DOHH2 (cell line): ENCODE results near the gene BABAM2.

ENCODE experiments used
- EZH2phosphoT487 ChIP-seq: fragments of 200-600 bp; sonication (generic); IDR thresholded peaks from 2 replicates; pipeline ENCODE4 v1.6.1; 2017; ENCODE audit warnings: borderline replicate concordance, mild to moderate bottlenecking, antibody characterized with exemption, low read length, moderate library complexity, mixed read lengths
- TF ChIP-seq, protein P1 (sequence below): fragments of 200-600 bp; sonication (generic); IDR thresholded peaks from one replicate; pipeline ENCODE4 v1.5.1; 2014; ENCODE audit warnings: antibody characterized with exemption, mild to moderate bottlenecking, low read depth, low read length; ENCODE audit not compliant: poor library complexity, severe bottlenecking

- TF ChIP-seq, protein P1, sequence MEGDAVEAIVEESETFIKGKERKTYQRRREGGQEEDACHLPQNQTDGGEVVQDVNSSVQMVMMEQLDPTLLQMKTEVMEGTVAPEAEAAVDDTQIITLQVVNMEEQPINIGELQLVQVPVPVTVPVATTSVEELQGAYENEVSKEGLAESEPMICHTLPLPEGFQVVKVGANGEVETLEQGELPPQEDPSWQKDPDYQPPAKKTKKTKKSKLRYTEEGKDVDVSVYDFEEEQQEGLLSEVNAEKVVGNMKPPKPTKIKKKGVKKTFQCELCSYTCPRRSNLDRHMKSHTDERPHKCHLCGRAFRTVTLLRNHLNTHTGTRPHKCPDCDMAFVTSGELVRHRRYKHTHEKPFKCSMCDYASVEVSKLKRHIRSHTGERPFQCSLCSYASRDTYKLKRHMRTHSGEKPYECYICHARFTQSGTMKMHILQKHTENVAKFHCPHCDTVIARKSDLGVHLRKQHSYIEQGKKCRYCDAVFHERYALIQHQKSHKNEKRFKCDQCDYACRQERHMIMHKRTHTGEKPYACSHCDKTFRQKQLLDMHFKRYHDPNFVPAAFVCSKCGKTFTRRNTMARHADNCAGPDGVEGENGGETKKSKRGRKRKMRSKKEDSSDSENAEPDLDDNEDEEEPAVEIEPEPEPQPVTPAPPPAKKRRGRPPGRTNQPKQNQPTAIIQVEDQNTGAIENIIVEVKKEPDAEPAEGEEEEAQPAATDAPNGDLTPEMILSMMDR: no peak
- TF ChIP-seq EZH2phosphoT487: no peak
These were observed 467.6 kb downstream of the BABAM2 start for GRCh38 chr2:28357948-28358667.
